Karpas-422 (cell line): ENCODE measurements around the gene PARD6B. TPM values are rescaled to one million over a fixed set of nuclear protein-coding genes. Genes with fewer than 3 reads are reported as not detected.
"Not testable (repeated sequence)": the region's sequence is repeated elsewhere in the genome, so short reads cannot be mapped to it uniquely, and the experiment has no call there.

Source experiments
- DNase-seq: peaks from one replicate; pipeline ENCODE4 v3.0.0-alpha.2; 2015
- H2AFZ ChIP-seq: fragments of 200-600 bp; sonication (generic); 2 replicates; pipeline ENCODE4 v1.6.1; 2014; ENCODE audit warnings: antibody characterized with exemption, low read length, mixed read lengths
- H3K27ac ChIP-seq: fragments of 200-600 bp; sonication (generic); 2 replicates; pipeline ENCODE4 v1.5.1; 2014; ENCODE audit warnings: mild to moderate bottlenecking, low read length, moderate library complexity
- H3K27me3 ChIP-seq: fragments of 200-600 bp; sonication (generic); 2 replicates; pipeline ENCODE4 v1.6.1; 2014; ENCODE audit warnings: low read length, mixed read lengths
- H3K36me3 ChIP-seq: fragments of 200-600 bp; sonication (generic); 2 replicates; pipeline ENCODE4 v1.6.1; 2014; ENCODE audit warnings: low read length, mixed read lengths; ENCODE audit not compliant: insufficient read depth
- H3K4me1 ChIP-seq: fragments of 200-600 bp; sonication (generic); 2 replicates; pipeline ENCODE4 v1.6.1; 2014; ENCODE audit warnings: mild to moderate bottlenecking, low read length, mixed read lengths
- H3K4me2 ChIP-seq: fragments of 200-600 bp; sonication (generic); 2 replicates; pipeline ENCODE4 v1.6.1; 2014; ENCODE audit warnings: low read length, low read depth, mild to moderate bottlenecking; ENCODE audit not compliant: poor library complexity, severe bottlenecking
- H3K4me3 ChIP-seq: fragments of 200-600 bp; sonication (generic); 2 replicates; pipeline ENCODE4 v1.5.1; 2014; ENCODE audit warnings: mild to moderate bottlenecking, antibody characterized with exemption, low read length, mixed read lengths
- H3K79me2 ChIP-seq: fragments of 200-600 bp; sonication (generic); 2 replicates; pipeline ENCODE4 v1.6.1; 2014; ENCODE audit warnings: mild to moderate bottlenecking, low read length, mixed read lengths
- H3K9ac ChIP-seq: fragments of 200-600 bp; sonication (generic); 2 replicates; pipeline ENCODE4 v1.6.0; 2014; ENCODE audit warnings: low read length
- H3K9me2 ChIP-seq: fragments of 200-600 bp; sonication (generic), shearing (Covaris generic); replicated peaks from 2 replicates; pipeline ENCODE4 v1.6.0; 2014; ENCODE audit warnings: mild to moderate bottlenecking, low read length, moderate library complexity; ENCODE audit not compliant: insufficient read depth
- H3K9me3 ChIP-seq: fragments of 300-700, 200-600 bp; sonication (generic); 2 replicates; pipeline ENCODE4 v1.6.1; 2014; ENCODE audit warnings: low read length, mixed read lengths
- H4K20me1 ChIP-seq: fragments of 200-600 bp; sonication (generic); 2 replicates; pipeline ENCODE4 v1.6.1; 2014; ENCODE audit warnings: mild to moderate bottlenecking, antibody characterized with exemption, low read length, low read depth; ENCODE audit not compliant: insufficient read depth
- total RNA-seq: library from RNA; depleted of rRNA; stranded (reverse); fragments of >200 nt; shearing (Covaris generic); gene quantifications from 2 replicates; pipeline ENCODE4 v1.2.3, GENCODE V29; 2014; ENCODE audit warnings: low replicate concordance

Gene PARD6B
- total RNA-seq, 1 experiment from 2014 or later: 5.9 TPM

DNA sequence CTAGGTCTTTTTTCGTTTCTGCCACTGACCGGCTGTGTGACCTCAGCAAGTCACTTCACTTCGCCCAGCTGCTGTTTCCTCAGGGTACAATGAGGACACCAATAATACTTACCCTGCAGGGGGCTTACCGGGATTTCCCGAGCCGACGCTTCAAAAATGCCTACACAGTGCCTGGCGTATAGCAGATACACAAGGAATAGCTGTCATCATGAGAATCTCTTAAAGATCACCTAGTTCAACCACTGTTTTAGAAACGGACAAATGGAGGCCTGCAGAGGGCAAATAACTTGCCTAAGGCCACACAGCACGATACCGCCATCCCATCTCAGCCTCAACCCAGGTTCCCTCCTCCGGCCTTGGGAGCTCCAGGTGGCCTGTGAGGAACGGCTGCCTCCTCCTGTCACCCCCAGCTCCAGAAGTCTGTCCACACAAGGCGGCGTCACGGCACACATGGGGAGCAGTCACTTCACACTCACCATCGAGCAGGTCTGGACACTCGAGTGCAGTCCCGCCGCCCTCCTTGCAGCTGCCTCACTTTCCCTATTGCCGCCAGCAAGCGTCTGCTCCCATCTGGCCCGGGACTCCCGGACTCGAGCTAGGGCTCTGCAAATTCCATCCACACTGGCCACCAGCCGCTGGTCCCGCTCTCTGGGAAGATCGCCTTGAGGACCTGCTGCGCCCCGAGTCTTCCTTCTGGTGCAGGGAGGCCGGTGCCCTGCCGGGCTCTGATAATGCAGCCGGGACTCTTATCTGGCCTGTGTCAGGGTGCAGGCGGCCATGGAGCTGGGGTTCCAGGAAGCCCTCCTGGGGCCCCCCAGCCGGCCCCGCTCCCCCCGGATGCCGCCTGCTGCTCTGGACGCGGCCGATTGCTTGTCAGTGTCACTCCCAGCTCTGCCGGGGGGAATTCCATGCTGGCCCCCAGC lies 40.5 kb upstream of the PARD6B start, which contains the start of gene RIPOR3:
Gene RIPOR3, minus strand, starts transcription at position 893 of the 923 bp plus-strand sequence. Its CDS starts 414 bp downstream, at position 479.
- Histone ChIP-seq H3K4me2 (no peak within 1 kb of the TSS), H3K27me3 (no peaks in the 10 kb centered on the region), H3K27ac (no peak within 1 kb of the TSS), H2AFZ (no peak within 1 kb of the TSS), H3K9me3 (no peaks in the 10 kb centered on the region), H3K79me2 (no peaks in the 10 kb centered on the region), H3K36me3 (no peaks in the 10 kb centered on the region), H3K4me1 (peaks cover 7% of the 10 kb centered on the region), H3K9ac (no peak within 1 kb of the TSS), H3K4me3 (no peak within 1 kb of the TSS), H3K9me2 (no peaks in the 10 kb centered on the region), H4K20me1 (no peaks in the 10 kb centered on the region)
- DNase-seq: no peak

DNA sequence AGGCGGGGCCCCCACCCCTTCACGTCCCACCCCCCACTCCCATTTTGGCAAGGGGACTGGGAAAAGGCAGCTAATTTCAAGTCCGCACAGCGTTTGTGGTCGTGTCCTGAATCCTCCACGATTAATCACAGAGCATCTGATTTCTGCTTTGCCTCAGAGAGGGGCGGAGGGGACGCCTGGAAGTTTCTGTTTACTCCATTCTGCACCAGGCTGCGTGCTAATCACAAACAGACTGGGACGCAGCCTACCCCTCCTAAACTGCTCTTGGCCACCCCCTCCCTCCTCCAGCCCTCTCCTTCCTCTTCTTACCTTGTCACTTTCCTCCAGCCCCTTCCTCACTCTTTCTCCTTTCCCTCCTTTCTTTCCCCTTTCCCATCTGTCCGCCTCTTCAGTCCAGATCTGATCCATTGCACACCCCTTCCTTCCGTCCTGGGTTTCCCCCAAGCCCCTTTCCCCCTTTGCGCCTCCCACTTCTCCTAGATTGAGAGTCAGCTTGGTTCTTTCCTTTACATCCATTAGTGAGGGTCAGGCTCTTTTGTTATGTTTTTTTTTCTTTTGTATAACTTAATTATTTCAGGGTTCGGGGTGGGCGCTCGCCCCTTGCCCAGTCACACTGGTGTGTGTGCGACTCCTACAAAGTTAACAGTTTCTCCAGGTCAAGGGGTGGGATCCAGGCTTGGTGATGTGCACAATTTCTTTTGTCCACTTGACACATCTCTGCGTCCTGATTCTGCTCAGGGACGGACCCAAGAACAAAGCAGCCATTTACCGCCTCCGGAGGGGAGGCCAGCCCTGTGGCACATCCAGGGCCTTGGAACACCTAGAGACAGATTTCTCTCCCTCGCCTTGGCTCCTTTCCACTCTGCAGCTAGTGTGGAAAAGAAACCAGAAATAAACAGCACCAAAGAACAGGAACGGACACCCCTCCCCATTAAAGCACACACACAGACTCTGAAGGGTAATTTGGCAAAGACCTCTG lies 39.5 kb upstream of the PARD6B start:
- H3K4me1 ChIP-seq: peaks cover 7% of the 10 kb centered on the region
- no peaks in the 10 kb centered on the region for H3K36me3 ChIP-seq
- no peak for DNase-seq
- no peak overlapping the region for H3K4me2 ChIP-seq
- no peaks in the 10 kb centered on the region for H3K79me2 ChIP-seq
- no peak overlapping the region for H3K9ac ChIP-seq
- H4K20me1 ChIP-seq: no peaks in the 10 kb centered on the region
- no peak overlapping the region for H3K27ac ChIP-seq
- H3K27me3 ChIP-seq: no peaks in the 10 kb centered on the region
- H3K9me2 ChIP-seq: no peaks in the 10 kb centered on the region
- H3K4me3 ChIP-seq: no peak overlapping the region
- no peak overlapping the region for H2AFZ ChIP-seq
- H3K9me3 ChIP-seq: no peaks in the 10 kb centered on the region

DNA sequence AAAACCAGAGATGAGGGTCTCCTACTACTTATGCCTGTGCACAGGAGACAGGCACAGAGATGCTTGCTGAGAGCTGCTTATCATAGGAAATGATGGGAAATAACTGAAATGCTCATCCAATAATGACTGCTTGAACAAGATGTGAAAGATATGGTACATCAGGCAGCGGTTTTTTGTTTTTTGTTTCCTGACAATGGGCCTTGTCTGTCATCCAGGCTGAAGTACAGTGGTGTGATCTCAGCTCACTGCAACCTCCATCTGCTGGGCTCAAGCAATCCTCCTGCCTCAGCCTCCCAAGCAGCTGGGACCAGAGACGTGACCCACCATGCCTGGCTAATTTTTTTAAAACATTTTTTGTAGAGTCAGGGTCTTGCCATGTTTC lies 38.8 kb upstream of the PARD6B start:
- no peaks in the 10 kb centered on the region for H4K20me1 ChIP-seq
- H3K4me3 ChIP-seq: no peak overlapping the region
- no peaks in the 10 kb centered on the region for H3K79me2 ChIP-seq
- H3K9me3 ChIP-seq: no peaks in the 10 kb centered on the region
- H3K9ac ChIP-seq: no peak overlapping the region
- H3K9me2 ChIP-seq: no peaks in the 10 kb centered on the region
- no peaks in the 10 kb centered on the region for H3K36me3 ChIP-seq
- no peaks in the 10 kb centered on the region for H3K27me3 ChIP-seq
- H3K4me1 ChIP-seq: peaks cover 7% of the 10 kb centered on the region
- H2AFZ ChIP-seq: no peak overlapping the region
- no peak for DNase-seq
- no peak overlapping the region for H3K4me2 ChIP-seq
- H3K27ac ChIP-seq: no peak overlapping the region

DNA sequence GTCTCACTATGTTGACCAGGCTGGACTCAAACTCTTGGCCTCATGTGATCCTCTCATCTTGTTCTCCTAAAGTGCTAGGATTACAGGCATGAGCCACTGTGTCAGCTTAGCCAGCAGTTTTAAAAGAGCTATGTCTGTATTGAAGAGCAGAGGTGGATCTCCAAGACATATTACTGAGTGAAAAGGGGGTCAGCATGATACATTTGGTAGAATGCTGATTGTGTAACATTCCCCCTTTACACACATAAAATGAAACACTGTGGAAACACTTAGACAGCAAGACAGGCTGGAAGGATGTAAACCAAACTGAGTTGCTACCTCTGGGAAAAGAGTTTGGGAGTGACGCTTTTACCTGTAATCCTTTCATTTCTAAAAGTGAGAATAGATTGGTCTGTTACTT lies 38.4 kb upstream of the PARD6B start:
- no peak overlapping the region for H3K27ac ChIP-seq
- no peaks in the 10 kb centered on the region for H3K36me3 ChIP-seq
- no peaks in the 10 kb centered on the region for H3K79me2 ChIP-seq
- H4K20me1 ChIP-seq: no peaks in the 10 kb centered on the region
- H3K9me2 ChIP-seq: no peaks in the 10 kb centered on the region
- H3K27me3 ChIP-seq: no peaks in the 10 kb centered on the region
- no peak for DNase-seq
- H3K9me3 ChIP-seq: no peaks in the 10 kb centered on the region
- no peak overlapping the region for H3K4me3 ChIP-seq
- no peak overlapping the region for H2AFZ ChIP-seq
- H3K9ac ChIP-seq: no peak overlapping the region
- no peak overlapping the region for H3K4me2 ChIP-seq
- peaks cover 7% of the 10 kb centered on the region for H3K4me1 ChIP-seq

DNA sequence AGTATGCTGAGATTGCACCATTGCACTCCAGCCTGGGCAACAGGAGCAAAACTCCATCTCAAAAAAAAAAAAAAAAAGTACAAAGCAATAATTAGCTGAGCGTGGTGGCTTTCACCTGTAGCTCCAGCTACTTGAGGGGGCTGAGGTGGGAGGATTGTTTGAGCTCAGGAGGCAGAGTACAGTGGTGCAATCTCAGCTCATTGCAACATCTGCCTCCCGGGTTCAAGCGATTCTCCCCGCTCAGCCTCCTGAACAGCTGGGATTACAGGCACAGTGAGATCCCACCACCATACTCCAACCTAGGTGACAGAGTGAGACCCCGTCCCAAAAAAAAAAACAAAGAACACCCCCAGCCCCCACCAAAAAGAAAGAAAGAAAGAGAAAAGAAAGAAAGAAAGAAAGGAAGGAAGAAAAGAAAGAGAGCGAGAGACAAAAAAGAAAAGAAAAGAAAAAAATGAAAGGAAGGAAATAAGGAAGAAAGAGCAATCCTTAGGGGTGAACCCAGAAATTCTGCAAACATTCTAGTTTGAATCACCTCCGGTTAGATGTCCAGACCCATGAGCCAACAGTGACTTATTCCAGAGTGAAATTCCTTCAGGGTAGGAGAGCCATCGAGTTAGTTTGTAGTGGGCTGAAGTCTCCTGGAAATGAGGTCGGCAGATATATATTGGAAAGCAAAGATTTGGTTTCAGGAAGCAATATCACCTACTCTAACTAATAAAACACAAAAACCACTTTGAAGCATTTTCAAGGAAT lies 36.8 kb upstream of the PARD6B start:
- Histone ChIP-seq H3K9ac (no peak overlapping the region), H3K9me3 (no peaks in the 10 kb centered on the region), H3K36me3 (no peaks in the 10 kb centered on the region), H3K9me2 (no peaks in the 10 kb centered on the region), H3K4me2 (no peak overlapping the region), H4K20me1 (no peaks in the 10 kb centered on the region), H3K79me2 (no peaks in the 10 kb centered on the region), H3K27ac (no peak overlapping the region), H3K4me1 (peaks cover 7% of the 10 kb centered on the region), H2AFZ (no peak overlapping the region), H3K27me3 (no peaks in the 10 kb centered on the region), H3K4me3 (no peak overlapping the region)
- no peak for DNase-seq

DNA sequence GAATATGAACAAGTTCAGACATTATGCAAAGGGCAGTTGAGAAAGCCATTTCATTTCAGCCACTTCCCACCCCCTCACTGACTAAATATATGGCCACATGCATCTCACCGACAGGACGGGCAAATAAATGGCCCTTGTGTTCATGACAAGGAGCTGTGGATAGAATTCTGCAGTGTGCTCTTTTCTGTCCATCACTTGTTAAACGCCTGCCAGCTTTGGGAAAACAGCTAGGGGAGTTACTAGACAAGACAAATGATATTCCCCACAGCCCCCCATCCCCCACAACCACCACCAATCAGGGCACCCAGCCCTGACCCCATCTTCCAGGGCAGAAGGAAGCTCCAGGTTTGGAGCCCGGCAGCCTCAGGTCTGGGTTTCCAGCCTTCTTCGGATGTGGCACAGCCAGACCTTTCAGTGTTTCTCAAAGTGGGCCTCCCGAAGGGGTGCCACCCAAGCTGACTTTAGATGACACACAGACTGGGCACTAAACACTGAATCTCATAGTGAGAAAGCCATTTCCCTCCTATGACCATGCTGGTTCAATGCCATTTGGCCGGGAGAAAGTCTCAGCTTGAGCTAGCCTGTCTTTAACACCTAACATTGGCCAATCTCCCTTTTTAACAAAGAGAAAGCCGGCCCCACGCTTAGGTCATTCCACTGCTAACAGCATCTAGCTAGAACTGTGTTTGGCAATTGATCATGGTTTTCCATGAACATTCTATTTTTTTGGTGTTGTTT lies 36.1 kb upstream of the PARD6B start:
- Histone ChIP-seq H3K36me3 (no peaks in the 10 kb centered on the region), H3K4me1 (no peaks in the 10 kb centered on the region), H3K4me3 (no peak overlapping the region), H3K79me2 (no peaks in the 10 kb centered on the region), H3K27ac (no peak overlapping the region), H3K9me2 (no peaks in the 10 kb centered on the region), H3K4me2 (no peak overlapping the region), H4K20me1 (no peaks in the 10 kb centered on the region), H3K9me3 (no peaks in the 10 kb centered on the region), H3K27me3 (no peaks in the 10 kb centered on the region), H2AFZ (no peak overlapping the region), H3K9ac (no peak overlapping the region)
- no peak for DNase-seq

DNA sequence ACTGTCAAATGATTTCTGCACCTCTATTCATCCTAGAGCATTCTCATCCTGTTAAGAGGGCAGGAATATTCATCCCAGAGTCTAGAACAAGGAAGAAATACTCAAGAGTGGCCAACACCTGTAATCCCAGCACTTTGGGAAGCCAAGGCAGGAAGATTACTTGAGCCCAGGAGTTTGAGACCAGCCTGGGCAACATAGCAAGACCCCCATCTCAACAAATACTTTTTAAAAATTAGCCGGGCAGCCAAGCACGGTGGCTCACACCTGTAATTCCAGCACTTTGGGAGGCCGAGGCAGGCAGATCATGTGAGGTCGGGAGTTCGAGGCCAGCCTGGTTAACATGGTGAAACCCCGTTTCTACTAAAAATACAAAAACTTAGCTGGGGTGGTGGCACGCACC lies 33.1 kb upstream of the PARD6B start:
- not testable (repeated sequence) for H3K4me2 ChIP-seq, H3K9me3 ChIP-seq, H4K20me1 ChIP-seq, H3K9me2 ChIP-seq, H3K4me3 ChIP-seq, H3K27ac ChIP-seq, H2AFZ ChIP-seq, DNase-seq, H3K4me1 ChIP-seq, H3K27me3 ChIP-seq, H3K36me3 ChIP-seq, H3K79me2 ChIP-seq, H3K9ac ChIP-seq
